ENCODE data around the gene ZNF638. TPM values are rescaled to one million over a fixed set of nuclear protein-coding genes. Genes with fewer than 3 reads are reported as not detected.

Gene ZNF638
- total and polyA plus RNA-seq, 2 of the 8 experiments (the other 6 are each of a cell fraction or from before 2014, with no cell fraction given) = 45.3 to 143 TPM

GRCh38 chr2:71428472-71429383 lies 97.1 kb downstream of the ZNF638 start:
- FAIRE-seq (no peak), DNase-seq (ENCODE audit: low read depth in 1 of 2, low spot score in 2 of 2) (no peak)
- H3K23ac ChIP-seq (ENCODE audit: insufficient read length) = no peak overlapping the region
- no peak overlapping the region for H2AFZ ChIP-seq (ENCODE audit: low read length)
- no peak overlapping the region for H3K9ac ChIP-seq (replicated peaks in 1 of 4; ENCODE audit: extremely low read depth in 1 of 4, low read depth in 3 of 4, low read length in 3 of 4)
- H4K8ac ChIP-seq (ENCODE audit: extremely low read depth, insufficient read depth, low read length) = no peak overlapping the region
- H3K4me1 ChIP-seq (replicated peaks in 1 of 4; ENCODE audit: control insufficient read depth in 3 of 4, insufficient read depth in 4 of 4, low read length in 3 of 4) = no peaks in the 10 kb centered on the region
- H2BK5ac ChIP-seq (ENCODE audit: low read depth, low read length) = no peak overlapping the region
- H4K5ac ChIP-seq (ENCODE audit: insufficient read length, low read depth, low read length) = no peak overlapping the region
- H3K79me2 ChIP-seq (ENCODE audit: control insufficient read depth in 1 of 2, insufficient read depth in 2 of 2, low read length in 2 of 2) = no peaks in the 10 kb centered on the region
- no peak overlapping the region for H3K4me3 ChIP-seq (ENCODE audit: extremely low read depth in 1 of 4, insufficient read depth in 2 of 4, low read depth in 3 of 4, low read length in 4 of 4)
- H2BK15ac ChIP-seq (ENCODE audit: low read length) = no peak overlapping the region
- H3K4ac ChIP-seq (replicated peaks; ENCODE audit: insufficient read length, low read depth, low read length) = no peak overlapping the region
- H2BK20ac ChIP-seq (ENCODE audit: low read length) = no peak overlapping the region
- no peak overlapping the region for H3K4me2 ChIP-seq (ENCODE audit: insufficient read depth in 1 of 2, low read depth in 2 of 2, low read length in 2 of 2)
- H2BK120ac ChIP-seq (replicated peaks; ENCODE audit: low read depth, low read length) = no peak overlapping the region
- WGBS, 2 experiments (ENCODE audit: extremely low coverage in 1 of 2, insufficient coverage in 1 of 2, insufficient read length in 1 of 2, insufficient replicate concordance in 2 of 2, low coverage in 1 of 2, low lambda C conversion rate in 2 of 2, missing lambda C conversion rate in 1 of 2) = 90% methylated on average over 3 of the region's 3 CpGs; no CpG with 5 or more reads in 1 of the 2 experiments
- no peaks in the 10 kb centered on the region for H3K79me1 ChIP-seq (ENCODE audit: low read depth, low read length)
- peaks cover 0 to 2% of the 10 kb centered on the region in 2 experiments for H4K20me1 ChIP-seq (replicated peaks in 1 of 2; ENCODE audit: control insufficient read depth in 1 of 2, insufficient read depth in 2 of 2, low read length in 2 of 2)
- peaks cover 14 to 91% (median 53%) of the 10 kb centered on the region in 4 experiments for H3K36me3 ChIP-seq (ENCODE audit: control insufficient read depth in 2 of 4, insufficient read depth in 4 of 4, low read length in 3 of 4)
- TF ChIP-seq HDAC6 (IDR thresholded peaks at IDR 0.05; ENCODE audit: low read depth, low read length) (no peak), CREB1 (IDR thresholded peaks at IDR 0.05) (no peak), POU5F1 (IDR thresholded peaks at IDR 0.05; ENCODE audit: low read depth, low read length) (no peak), RAD21 (IDR thresholded peaks at IDR 0.05 in 1 of 2, conservative IDR thresholded peaks at IDR 0.05 in 1 of 2; ENCODE audit: low read depth in 2 of 2, low read length in 2 of 2) (no peak), RXRA (IDR thresholded peaks at IDR 0.05; ENCODE audit: insufficient read depth, low read depth, low read length) (no peak)
- no peak overlapping the region for H4K91ac ChIP-seq (replicated peaks; ENCODE audit: insufficient read length, low read length)
- H3K14ac ChIP-seq (ENCODE audit: insufficient read length) = no peak overlapping the region
- H3K23me2 ChIP-seq (ENCODE audit: low read depth, low read length) = no peaks in the 10 kb centered on the region
- H3K56ac ChIP-seq (replicated peaks; ENCODE audit: insufficient read length, low read depth, low read length) = no peak overlapping the region
- H3K27me3 ChIP-seq (replicated peaks in 1 of 4; ENCODE audit: control insufficient read depth in 3 of 4, extremely low read depth in 1 of 4, insufficient read depth in 3 of 4, low read length in 3 of 4) = no peaks in the 10 kb centered on the region
- H2AK5ac ChIP-seq (ENCODE audit: low read depth, low read length) = no peak overlapping the region
- no peak overlapping the region for H3K27ac ChIP-seq (ENCODE audit: low read depth, low read length)
- CTCF ChIA-PET (ENCODE audit: partially characterized antibody) = no interaction called here
- POLR2A ChIA-PET (ENCODE audit: partially characterized antibody) = interaction anchor here (1.6 kb wide), 1 partner anchor 11 kb away, joined by 5 read pairs; no protein-coding TSS in a partner anchor
- no peaks in the 10 kb centered on the region for H3K9me3 ChIP-seq (ENCODE audit: insufficient read depth in 2 of 2, low read depth in 1 of 2, low read length in 1 of 2)
- H2BK12ac ChIP-seq (ENCODE audit: low read depth, low read length) = no peak overlapping the region
- no peak overlapping the region for H3K18ac ChIP-seq (ENCODE audit: extremely low read depth, low read length)

Measured in H1 (cell line).